Measurements from ENCODE around the gene RAD51B. TPM values are rescaled to one million over a fixed set of nuclear protein-coding genes. Genes with fewer than 3 reads are reported as not detected.

The RAD51B gene
- polyA plus RNA-seq, 3 donors = 3.6 to 11.6 (median 9.4) TPM

DNA sequence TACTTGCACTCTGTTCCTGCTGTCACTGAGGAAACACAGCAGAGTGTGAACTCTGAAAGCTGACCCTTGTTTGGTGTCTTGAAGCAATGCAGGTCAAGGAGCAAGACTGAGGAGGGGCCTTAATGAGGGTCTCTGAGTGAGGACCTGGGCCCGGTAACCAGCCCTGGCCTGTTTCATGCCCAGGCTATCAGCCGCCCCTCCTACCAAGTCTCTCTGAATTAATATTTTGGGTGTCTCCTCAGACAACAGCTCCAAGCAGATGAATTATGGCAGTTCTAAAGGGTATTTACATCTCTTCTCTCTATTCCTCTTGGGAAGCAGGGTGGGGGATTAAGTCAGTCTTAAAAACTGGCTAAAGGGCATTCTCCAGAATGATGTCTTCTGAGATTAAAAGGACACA, 578.8 kb downstream of the RAD51B start:
- no peak for DNase-seq
- Histone ChIP-seq H3K4me1 (ENCODE audit: control insufficient read depth in 1 of 2, insufficient read depth in 2 of 2, low read length in 2 of 2) (peaks cover 47 to 53% of the 10 kb centered on the region in 2 donors), H3K9ac (ENCODE audit: insufficient read depth, low read length, poor library complexity, severe bottlenecking) (peak overlapping the region; percentile 52), H3K36me3 (replicated peaks in 1 of 2; ENCODE audit: control insufficient read depth in 1 of 2, insufficient read depth in 2 of 2, low read length in 2 of 2) (no peaks in the 10 kb centered on the region), H2AFZ (ENCODE audit: insufficient read depth, low read depth, low read length, poor library complexity, severe bottlenecking) (no peak overlapping the region), H3K9me3 (replicated peaks in 1 of 2; ENCODE audit: control insufficient read depth in 1 of 2, insufficient read depth in 1 of 2, low read length in 2 of 2) (no peaks in the 10 kb centered on the region), H3K4me3 (replicated peaks in 1 of 3; ENCODE audit: low read depth in 2 of 3, low read length in 3 of 3) (no peak overlapping the region), H3K27ac (ENCODE audit: low read depth in 1 of 2, low read length in 2 of 2) (peak overlapping the region; percentile 90 to 96), H4K20me1 (ENCODE audit: insufficient read depth, low read length) (no peaks in the 10 kb centered on the region), H3K79me2 (ENCODE audit: insufficient read depth, low read length) (no peaks in the 10 kb centered on the region), H3K27me3 (ENCODE audit: control insufficient read depth in 2 of 2, insufficient read depth in 2 of 2, low read length in 2 of 2) (no peaks in the 10 kb centered on the region), H3K4me2 (replicated peaks; ENCODE audit: extremely low read depth, low read length, poor library complexity, severe bottlenecking) (no peak overlapping the region)
- no CpG with 5 or more reads among the region's 2 CpGs for WGBS (ENCODE audit: insufficient coverage)
- intact Hi-C loops (cut with micrococcal nuclease) = loop anchor here (10.0 kb wide), 5 partner anchors 76 to 396 kb away; partner anchors contain the start of gene ZFP36L1 (in 1 of the 2)
- peaks cover 59% of the 10 kb centered on the region for H3K4me1 Mint-ChIP-seq
- no peak overlapping the region for H3K4me3 Mint-ChIP-seq
- no peaks in the 10 kb centered on the region for H3K9me3 Mint-ChIP-seq
- H3K36me3 Mint-ChIP-seq = peaks cover 0 to 9% of the 10 kb centered on the region in 2 donors
- peak overlapping the region; percentile 92 to 97 (median 96) for H3K27ac Mint-ChIP-seq
- no peaks in the 10 kb centered on the region for H3K27me3 Mint-ChIP-seq (ENCODE audit: low read depth in 3 of 3)
- TF ChIP-seq, protein P1, sequence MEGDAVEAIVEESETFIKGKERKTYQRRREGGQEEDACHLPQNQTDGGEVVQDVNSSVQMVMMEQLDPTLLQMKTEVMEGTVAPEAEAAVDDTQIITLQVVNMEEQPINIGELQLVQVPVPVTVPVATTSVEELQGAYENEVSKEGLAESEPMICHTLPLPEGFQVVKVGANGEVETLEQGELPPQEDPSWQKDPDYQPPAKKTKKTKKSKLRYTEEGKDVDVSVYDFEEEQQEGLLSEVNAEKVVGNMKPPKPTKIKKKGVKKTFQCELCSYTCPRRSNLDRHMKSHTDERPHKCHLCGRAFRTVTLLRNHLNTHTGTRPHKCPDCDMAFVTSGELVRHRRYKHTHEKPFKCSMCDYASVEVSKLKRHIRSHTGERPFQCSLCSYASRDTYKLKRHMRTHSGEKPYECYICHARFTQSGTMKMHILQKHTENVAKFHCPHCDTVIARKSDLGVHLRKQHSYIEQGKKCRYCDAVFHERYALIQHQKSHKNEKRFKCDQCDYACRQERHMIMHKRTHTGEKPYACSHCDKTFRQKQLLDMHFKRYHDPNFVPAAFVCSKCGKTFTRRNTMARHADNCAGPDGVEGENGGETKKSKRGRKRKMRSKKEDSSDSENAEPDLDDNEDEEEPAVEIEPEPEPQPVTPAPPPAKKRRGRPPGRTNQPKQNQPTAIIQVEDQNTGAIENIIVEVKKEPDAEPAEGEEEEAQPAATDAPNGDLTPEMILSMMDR (IDR thresholded peaks at IDR 0.05) = no peak

DNA sequence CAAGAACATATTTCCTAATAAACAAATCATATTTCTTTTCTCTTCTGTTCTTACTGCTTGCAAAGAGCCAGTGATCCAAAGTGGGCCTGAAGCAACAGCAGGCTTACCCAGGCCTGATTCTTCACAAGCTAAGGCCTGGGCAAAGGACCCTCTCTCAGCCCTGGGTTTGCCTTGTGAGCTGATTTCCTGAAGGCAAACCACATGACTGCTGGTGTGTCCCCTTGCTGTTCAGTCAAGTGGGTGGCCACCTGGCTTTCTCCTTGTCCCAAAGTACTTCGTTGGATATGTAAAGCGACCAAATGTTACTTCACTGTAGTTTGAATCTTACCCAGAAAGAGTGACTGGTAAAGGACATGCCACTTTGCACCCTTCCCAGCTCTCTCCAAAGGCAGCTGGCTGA, 580.4 kb downstream of the RAD51B start:
- no peak overlapping the region for H3K4me2 ChIP-seq (replicated peaks; ENCODE audit: extremely low read depth, low read length, poor library complexity, severe bottlenecking)
- no peak overlapping the region for H2AFZ ChIP-seq (ENCODE audit: insufficient read depth, low read depth, low read length, poor library complexity, severe bottlenecking)

More for the DNA sequence above, 580.4 kb downstream of the RAD51B start:
- Histone ChIP-seq H3K9me3 (replicated peaks in 1 of 2; ENCODE audit: control insufficient read depth in 1 of 2, insufficient read depth in 1 of 2, low read length in 2 of 2) (no peaks in the 10 kb centered on the region), H3K9ac (ENCODE audit: insufficient read depth, low read length, poor library complexity, severe bottlenecking) (no peak overlapping the region), H3K27me3 (ENCODE audit: control insufficient read depth in 2 of 2, insufficient read depth in 2 of 2, low read length in 2 of 2) (no peaks in the 10 kb centered on the region), H3K36me3 (replicated peaks in 1 of 2; ENCODE audit: control insufficient read depth in 1 of 2, insufficient read depth in 2 of 2, low read length in 2 of 2) (no peaks in the 10 kb centered on the region), H4K20me1 (ENCODE audit: insufficient read depth, low read length) (no peaks in the 10 kb centered on the region), H3K27ac (ENCODE audit: low read depth in 1 of 2, low read length in 2 of 2) (no peak overlapping the region), H3K4me3 (replicated peaks in 1 of 3; ENCODE audit: low read depth in 2 of 3, low read length in 3 of 3) (no peak overlapping the region), H3K79me2 (ENCODE audit: insufficient read depth, low read length) (no peaks in the 10 kb centered on the region), H3K4me1 (ENCODE audit: control insufficient read depth in 1 of 2, insufficient read depth in 2 of 2, low read length in 2 of 2) (peaks cover 33 to 37% of the 10 kb centered on the region in 2 donors)
- TF ChIP-seq, protein P1 (IDR thresholded peaks at IDR 0.05) = no peak
- peak overlapping the region in 1 of 7 donors; percentile 49 for H3K27ac Mint-ChIP-seq
- H3K36me3 Mint-ChIP-seq = peaks cover 0 to 11% of the 10 kb centered on the region in 2 donors
- 80% methylated on average over 2 of the region's 2 CpGs for WGBS (ENCODE audit: insufficient coverage)
- no peak overlapping the region for H3K4me3 Mint-ChIP-seq
- DNase-seq = no peak
- H3K4me1 Mint-ChIP-seq = peaks cover 52% of the 10 kb centered on the region
- H3K9me3 Mint-ChIP-seq = no peaks in the 10 kb centered on the region
- no peaks in the 10 kb centered on the region for H3K27me3 Mint-ChIP-seq (ENCODE audit: low read depth in 3 of 3)
- intact Hi-C loops (cut with micrococcal nuclease) = loop anchor here (10.0 kb wide), 5 partner anchors 75 to 395 kb away; partner anchors contain the start of gene ZFP36L1 (in 1 of the 2)
